GM12878 (cell line): ENCODE data around the gene LRP3. TPM values are rescaled to one million over a fixed set of nuclear protein-coding genes. Genes with fewer than 3 reads are reported as not detected.

Source experiments
- ATAC-seq: fragments of 200-7000 bp; cut with Tn5 transposase; 3 replicates; pipeline ENCODE4 v1.9.1; 2020; ENCODE audit warnings: mild to moderate bottlenecking, moderate library complexity
- BruUV-seq: library from RNA; stranded (reverse); fragments of 400-500 nt; replicated peaks from 2 replicates; lab custom pipeline; 2021; lab: Mats Ljungman, UMichigan
- CTCF ChIA-PET: fragments of 300-600 bp; sonication (Branson Sonifier 250); formaldehyde crosslinking; extraction: SDS; loops from one replicate; lab custom pipeline; 2021; ENCODE audit warnings: inconsistent platforms; lab: Yijun Ruan, JAX
- POLR2A ChIA-PET: fragments of 350-600 bp; formaldehyde crosslinking; extraction: SDS; loops from one replicate; lab custom pipeline; 2021; ENCODE audit warnings: inconsistent platforms; lab: Charles Lee
- RAD21 ChIA-PET: fragments of 300-600 bp; sonication (Branson Sonifier 250); formaldehyde crosslinking; loops from one replicate; lab custom pipeline; 2023; ENCODE audit warnings: antibody characterized with exemption; ENCODE audit not compliant: unreplicated experiment; lab: Charles Lee
- SMC1A ChIA-PET: fragments of 300-600 bp; sonication (Branson Sonifier 250); formaldehyde crosslinking; loops from one replicate; lab custom pipeline; 2023; ENCODE audit not compliant: unreplicated experiment, uncharacterized antibody; lab: Charles Lee
- DNase-seq: peaks from one replicate; pipeline ENCODE4 v3.0.0-alpha.2; 2011; ENCODE audit warnings: low read depth, low spot score
- FAIRE-seq: peaks from 3 replicates; lab custom pipeline; 2011; peaks lifted over from hg19 to GRCh38; lab: Jason Lieb, UNC
- H2AFZ ChIP-seq: 2 replicates; pipeline ENCODE4 v1.6.0; 2011; ENCODE audit warnings: low read depth, low read length, control low read depth; ENCODE audit not compliant: control insufficient read depth
- H3K27ac ChIP-seq: 2 replicates; pipeline ENCODE4 v1.5.1; 2011; ENCODE audit warnings: control low read depth; ENCODE audit not compliant: control insufficient read depth, insufficient read depth
- H3K27me3 ChIP-seq, 2 experiments: replicated peaks in 1 of 2; 2 replicates each; pipeline versions ENCODE4 v1.6.0 to v1.6.1; 2011; ENCODE audit warnings: low read length in 1 of 2; ENCODE audit not compliant: control insufficient read depth in 2 of 2, insufficient read depth in 2 of 2
- H3K36me3 ChIP-seq, 2 experiments: 2 replicates each; pipeline ENCODE4 v1.5.1; 2011; ENCODE audit warnings: low read length in 1 of 2; ENCODE audit not compliant: control insufficient read depth in 2 of 2, insufficient read depth in 2 of 2
- H3K4me1 ChIP-seq: 2 replicates; pipeline ENCODE4 v1.6.1; 2011; ENCODE audit warnings: mild to moderate bottlenecking, low read length, moderate library complexity, mixed read lengths; ENCODE audit not compliant: control insufficient read depth, insufficient read depth
- H3K4me2 ChIP-seq: 2 replicates; pipeline ENCODE4 v1.6.0; 2011; ENCODE audit warnings: control low read depth; ENCODE audit not compliant: control insufficient read depth, insufficient read depth
- H3K4me3 ChIP-seq: fragments of 200-600 bp; sonication (generic); 2 replicates; pipeline ENCODE4 v1.5.1; 2016
- H3K79me2 ChIP-seq: 2 replicates; pipeline ENCODE4 v1.6.0; 2011; ENCODE audit warnings: low read length; ENCODE audit not compliant: control insufficient read depth, insufficient read depth
- H3K9ac ChIP-seq: 2 replicates; pipeline ENCODE4 v1.8.0; 2011; ENCODE audit warnings: low read length, control low read depth, mixed read lengths; ENCODE audit not compliant: control insufficient read depth, insufficient read depth
- H3K9me3 ChIP-seq: replicated peaks from 3 replicates; pipeline ENCODE4 v1.5.1; 2011; ENCODE audit warnings: mild to moderate bottlenecking, low read length; ENCODE audit not compliant: control insufficient read depth, insufficient read depth
- H4K20me1 ChIP-seq: 2 replicates; pipeline ENCODE4 v1.6.0; 2011; ENCODE audit not compliant: control insufficient read depth, insufficient read depth
- CHD1 ChIP-seq: IDR thresholded peaks from 2 replicates; pipeline ENCODE4 v1.6.1; 2012; ENCODE audit warnings: low read depth, low read length, improper control_type of control experiment
- FOXK2 ChIP-seq: fragments of 450-650 bp; IDR thresholded peaks from 2 replicates; pipeline ENCODE4 v1.6.1; 2017; ENCODE audit warnings: mild to moderate bottlenecking, moderate library complexity
- FOXM1 ChIP-seq: IDR thresholded peaks from 2 replicates; pipeline ENCODE4 v1.6.1; 2012; ENCODE audit warnings: low read depth, mild to moderate bottlenecking, inconsistent platforms, low read length, moderate library complexity
- HDAC6 ChIP-seq: fragments of 200-600 bp; sonication (generic); IDR thresholded peaks from one replicate; pipeline ENCODE4 v1.8.0; 2017; ENCODE audit warnings: antibody characterized with exemption; ENCODE audit not compliant: unreplicated experiment
- IRF3 ChIP-seq: fragments of 450-650 bp; IDR thresholded peaks from 2 replicates; pipeline ENCODE4 v1.6.1; 2014; ENCODE audit warnings: mild to moderate bottlenecking
- JUND ChIP-seq: IDR thresholded peaks from 2 replicates; pipeline ENCODE4 v1.6.1; 2012; ENCODE audit warnings: low read depth, mild to moderate bottlenecking, low read length, improper control_type of control experiment, moderate library complexity
- KDM1A ChIP-seq: fragments of 200-600 bp; sonication (generic); IDR thresholded peaks from 2 replicates; pipeline ENCODE4 v1.6.1; 2016; ENCODE audit warnings: borderline replicate concordance
- NFXL1 ChIP-seq: fragments of 450-650 bp; IDR thresholded peaks from 2 replicates; pipeline ENCODE4 v1.6.1; 2017; ENCODE audit warnings: antibody characterized with exemption, mild to moderate bottlenecking, borderline replicate concordance
- NR2F1 ChIP-seq: fragments of 450-650 bp; conservative IDR thresholded peaks from 2 replicates; pipeline ENCODE4 v1.6.1; 2017; ENCODE audit warnings: mild to moderate bottlenecking
- PAX5 ChIP-seq: IDR thresholded peaks from 2 replicates; pipeline ENCODE4 v1.6.1; 2011; ENCODE audit warnings: low read depth, low read length, borderline replicate concordance
- PKNOX1 ChIP-seq: fragments of 450-650 bp; IDR thresholded peaks from 2 replicates; pipeline ENCODE4 v1.6.1; 2016; ENCODE audit warnings: mild to moderate bottlenecking
- PML ChIP-seq: IDR thresholded peaks from 2 replicates; pipeline ENCODE4 v1.6.1; 2012; ENCODE audit warnings: low read length, inconsistent platforms
- RB1 ChIP-seq: fragments of 450-650 bp; formaldehyde crosslinking; IDR thresholded peaks from 2 replicates; pipeline ENCODE4 v1.6.1; 2017; ENCODE audit warnings: mild to moderate bottlenecking, borderline replicate concordance
- SP1 ChIP-seq: IDR thresholded peaks from one replicate; pipeline ENCODE4 v1.6.1; 2011; ENCODE audit warnings: low read depth, low read length
- SPI1 ChIP-seq: IDR thresholded peaks from 2 replicates; pipeline ENCODE4 v1.6.1; 2011; ENCODE audit warnings: low read depth, mild to moderate bottlenecking, low read length, moderate library complexity, borderline replicate concordance; ENCODE audit not compliant: insufficient read depth
- YY1 ChIP-seq: IDR thresholded peaks from 2 replicates; pipeline ENCODE4 v1.6.1; 2011; ENCODE audit warnings: low read depth, mild to moderate bottlenecking, low read length
- ZBTB33 ChIP-seq: fragments of 450-650 bp; IDR thresholded peaks from 2 replicates; pipeline ENCODE4 v1.6.1; 2017; ENCODE audit warnings: mild to moderate bottlenecking
- WGBS: methylation state at CpG from one replicate; pipeline ENCODE4 v1.1.6; 2016; ENCODE audit warnings: low lambda C conversion rate; ENCODE audit not compliant: insufficient replicate concordance, insufficient coverage; ENCODE audit errors: missing lambda C conversion rate; 5-methylcytosine and 5-hydroxymethylcytosine counted together
- in situ Hi-C: fragments of 300-500 bp; cut with MboI; formaldehyde crosslinking; loops from 9 replicates; pipeline ENCODE4 v1.14.3; 2018; ENCODE audit warnings: mixed read lengths
- intact Hi-C: fragments of 100-400 bp; cut with micrococcal nuclease; formaldehyde crosslinking; loops from one replicate; pipeline ENCODE4 v1.14.2; 2022; ENCODE audit not compliant: unreplicated experiment
- polyA plus RNA-seq, 11 experiments: library from polyadenylated mRNA; depleted of rRNA in 4 of 11; unstranded in 6 of 11; stranded (reverse) in 5 of 11; fragments of >200 nt; fragmentation: Nextera tagmentation in 4 of 11; fragmentation: Illumina TruSeq in 1 of 11; extraction: Ambion mirVana in 4 of 11; extraction: Trizol in 1 of 11; gene quantifications; 1 replicate in 1 of 11; 2 replicates in 10 of 11; pipeline versions ENCODE4 v1.2.1 to v1.2.3, GENCODE V29; 2011 to 2016; ENCODE audit warnings: inconsistent platforms in 2 of 11, missing spikeins in 2 of 11, low read depth in 1 of 11
- total RNA-seq, 4 experiments: library from RNA; depleted of rRNA in 3 of 4; stranded (reverse); fragments of >200 nt in 3 of 4; fragmentation: Illumina TruSeq in 1 of 4; extraction: Trizol in 1 of 4; gene quantifications; 2 replicates each; pipeline versions ENCODE4 v1.2.1 to v1.2.3, GENCODE V29; 2013 to 2021

Gene LRP3
- total and polyA plus RNA-seq, 10 of the 15 experiments (the other 5 are each of a cell fraction or from before 2014, with no cell fraction given), result 0.12 to 3.2 (median 0.64) TPM; not detected in 2

- H3K4me1 ChIP-seq, result peaks cover 11% of the 10 kb centered on the region
- DNase-seq (no peak), FAIRE-seq (no peak), ATAC-seq (no peak)
- WGBS, result 3% methylated on average over 20 of the region's 20 CpGs
- no peak overlapping the region for H3K9ac ChIP-seq
- H3K4me2 ChIP-seq, result no peak overlapping the region
- no peak overlapping the region for H2AFZ ChIP-seq
- H3K27me3 ChIP-seq, result peaks cover 0 to 3% of the 10 kb centered on the region in 2 experiments; a peak in 1 of 4 replicates
- no peak overlapping the region for H3K27ac ChIP-seq
- H3K4me3 ChIP-seq, result no peak overlapping the region
- ChIA-PET POLR2A (no interaction called here), RAD21 (interaction anchor here (1.7 to 2.0 kb wide), 2 partner anchors 8 to 171 kb away, joined by 4 to 8 read pairs; no protein-coding TSS in a partner anchor), SMC1A (interaction anchor here (1.2 to 1.8 kb wide), 3 partner anchors 127 to 173 kb away, joined by 3 to 8 read pairs (median 3); no protein-coding TSS in a partner anchor), CTCF (interaction anchor here (0.6 to 5.2 kb wide), 22 partner anchors 12 to 181 kb away, joined by 3 to 46 read pairs (median 3); no protein-coding TSS in a partner anchor)
- intact Hi-C loops (loop anchor here (1.0 to 5.0 kb wide), 4 partner anchors 45 to 536 kb away; no protein-coding TSS in a partner anchor), in situ Hi-C loops (loop anchor here (5.0 to 25.0 kb wide), 3 partner anchors 94 to 526 kb away; no protein-coding TSS in a partner anchor)
- no peaks in the 10 kb centered on the region for H3K36me3 ChIP-seq
- H3K9me3 ChIP-seq, result no peaks in the 10 kb centered on the region
- no peaks in the 10 kb centered on the region for H3K79me2 ChIP-seq
- H4K20me1 ChIP-seq, result no peaks in the 10 kb centered on the region
- BruUV-seq, result no TSS peak
- TF ChIP-seq PAX5 (no peak), RB1 (no peak), YY1 (no peak), FOXK2 (no peak), FOXM1 (no peak), PML (no peak), HDAC6 (no peak), NR2F1 (no peak), CHD1 (no peak), SP1 (no peak), JUND (no peak), KDM1A (no peak), PKNOX1 (no peak), NFXL1 (no peak), SPI1 (no peak), ZBTB33 (no peak), IRF3 (no peak)
- TF ChIP-seq, all 136 proteins: peak for 0
Observed at GRCh38 chr19:33235996-33236350, 41.8 kb downstream of the LRP3 start.
